Stimulated activated CD8-positive, alpha-beta memory T cell treated with anti-CD3 and anti-CD28 coated beads, Interleukin-2, amount 100 ng/mL, for 48 hours (primary cell): ENCODE data around the gene IGSF5.
"Not testable (repeated sequence)": the region's sequence is repeated elsewhere in the genome, so short reads cannot be mapped to it uniquely, and the experiment has no call there.

ENCODE experiments used
- DNase-seq, 2 donors: peaks; one replicate each; pipeline ENCODE4 v3.0.0-alpha.2; 2020; ENCODE audit warnings: low read depth in 2 of 2

Gene IGSF5

GRCh38 chr21:39738566-39738965, 6.4 kb upstream of the IGSF5 start:
- no peak for DNase-seq

- DNase-seq: not testable (repeated sequence)
Measured at GRCh38 chr21:39739531-39739930, 5.5 kb upstream of the IGSF5 start.

GRCh38 chr21:39742561-39742960, 2.4 kb upstream of the IGSF5 start:
- DNase-seq: not testable (repeated sequence)

GRCh38 chr21:39745332-39745731, 349 bp downstream of the IGSF5 start:
- DNase-seq: not testable (repeated sequence)

GRCh38 chr21:39750670-39751069, 5.7 kb downstream of the IGSF5 start:
- no peak for DNase-seq

GRCh38 chr21:39754811-39755210, 9.8 kb downstream of the IGSF5 start:
- DNase-seq: no peak

- DNase-seq: no peak
Measured at GRCh38 chr21:39756285-39756684, 11.3 kb downstream of the IGSF5 start.

- DNase-seq: no peak
Measured at GRCh38 chr21:39763272-39763970, 18.4 kb downstream of the IGSF5 start.

- DNase-seq: no peak
Measured at GRCh38 chr21:39774227-39774626, 29.2 kb downstream of the IGSF5 start.

GRCh38 chr21:39775816-39776215, 30.8 kb downstream of the IGSF5 start:
- no peak for DNase-seq

GRCh38 chr21:39776589-39776988, 31.6 kb downstream of the IGSF5 start:
- no peak for DNase-seq

GRCh38 chr21:39781331-39781730, 36.3 kb downstream of the IGSF5 start:
- DNase-seq: no peak

- no peak for DNase-seq
Measured at GRCh38 chr21:39788383-39788782, 43.4 kb downstream of the IGSF5 start.

- no peak for DNase-seq
Measured at GRCh38 chr21:39796466-39796865, 51.5 kb downstream of the IGSF5 start.

- DNase-seq: no peak
Measured at GRCh38 chr21:39799178-39799577, 54.2 kb downstream of the IGSF5 start.

GRCh38 chr21:39800311-39800710, 55.3 kb downstream of the IGSF5 start:
- DNase-seq: no peak

GRCh38 chr21:39802217-39802616, 57.2 kb downstream of the IGSF5 start:
- no peak for DNase-seq

GRCh38 chr21:39803393-39803792, 58.4 kb downstream of the IGSF5 start:
- DNase-seq: no peak

- DNase-seq: no peak
Measured at GRCh38 chr21:39804240-39804639, 59.3 kb downstream of the IGSF5 start.

GRCh38 chr21:39805983-39806382, 61.0 kb downstream of the IGSF5 start:
- DNase-seq: no peak

GRCh38 chr21:39807738-39808137, 62.8 kb downstream of the IGSF5 start:
- DNase-seq: no peak

GRCh38 chr21:39809936-39810335, 65.0 kb downstream of the IGSF5 start:
- DNase-seq: no peak

- DNase-seq: no peak
Measured at GRCh38 chr21:39812983-39813382, 68.0 kb downstream of the IGSF5 start.

GRCh38 chr21:39818557-39818956, 73.6 kb downstream of the IGSF5 start:
- DNase-seq: no peak
